HG02970 (cell line): ENCODE data around the gene POU2F3.

Source experiments
- ATAC-seq: cut with Tn5 transposase; IDR thresholded peaks from one replicate; pipeline ENCODE4 v1.9.1; 2021; ENCODE audit warnings: mild to moderate bottlenecking, moderate library complexity, moderate number of reproducible peaks; ENCODE audit not compliant: unreplicated experiment, low FRiP score

The POU2F3 gene

GRCh38 chr11:120224361-120224760 lies 15.6 kb upstream of the POU2F3 start:
- no peak for ATAC-seq

GRCh38 chr11:120224972-120225909 lies 14.7 kb upstream of the POU2F3 start:
- no peak for ATAC-seq

GRCh38 chr11:120226242-120226641 lies 13.7 kb upstream of the POU2F3 start:
- ATAC-seq: no peak

- ATAC-seq: no peak
These were observed 13.2 kb upstream of the POU2F3 start for GRCh38 chr11:120226714-120227113.

- ATAC-seq: no peak
These were observed 12.6 kb upstream of the POU2F3 start for GRCh38 chr11:120227228-120227852.

- ATAC-seq: no peak
These were observed 11.1 kb upstream of the POU2F3 start for GRCh38 chr11:120228794-120229384.

- ATAC-seq: no peak
These were observed 10.2 kb upstream of the POU2F3 start for GRCh38 chr11:120229451-120230424.

GRCh38 chr11:120230433-120231071 lies 9.4 kb upstream of the POU2F3 start:
- ATAC-seq: no peak

- ATAC-seq: no peak
These were observed 8.0 kb upstream of the POU2F3 start for GRCh38 chr11:120231963-120232362.

- no peak for ATAC-seq
These were observed 6.6 kb upstream of the POU2F3 start for GRCh38 chr11:120233207-120233803.

GRCh38 chr11:120235024-120235628 lies 4.8 kb upstream of the POU2F3 start:
- ATAC-seq: no peak

- ATAC-seq: no peak
These were observed 3.5 kb upstream of the POU2F3 start for GRCh38 chr11:120236169-120237107.

- ATAC-seq: no peak
These were observed 846 bp upstream of the POU2F3 start for GRCh38 chr11:120238968-120239620.

- no peak for ATAC-seq
These were observed 926 bp downstream of the POU2F3 start for GRCh38 chr11:120240866-120241265.

GRCh38 chr11:120241277-120241676 lies 1.3 kb downstream of the POU2F3 start:
- no peak for ATAC-seq

GRCh38 chr11:120243221-120243620 lies 3.3 kb downstream of the POU2F3 start:
- no peak for ATAC-seq
